ENCODE results near the gene MTMR12. TPM values are rescaled to one million over a fixed set of nuclear protein-coding genes. Genes with fewer than 3 reads are reported as not detected.

Gene MTMR12
- total RNA-seq, 2 donors from 2014 or later, result 43.1 to 70.7 TPM

DNA sequence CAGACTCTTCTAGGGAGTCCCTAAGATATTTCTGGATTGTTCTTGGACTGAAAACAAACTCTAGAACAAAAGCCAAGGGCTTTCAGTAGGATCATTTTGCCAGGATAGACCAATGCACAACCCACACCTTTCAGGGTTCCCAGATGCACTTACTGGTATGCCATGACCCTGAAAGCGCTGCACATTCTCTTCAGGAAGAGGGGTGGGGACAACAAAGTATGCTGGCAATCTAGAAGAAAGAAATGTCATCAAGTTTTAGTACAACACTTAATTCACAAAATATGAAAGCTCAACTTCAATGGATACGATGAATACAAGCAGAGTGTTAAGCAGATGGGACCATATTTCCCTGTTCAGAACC is 57.2 kb downstream of the MTMR12 start:
- TF ChIP-seq CTCF (IDR thresholded peaks at IDR 0.05) (no peak), POLR2AphosphoS5 (IDR thresholded peaks at IDR 0.05) (no peak), POLR2A (IDR thresholded peaks at IDR 0.05) (no peak)
- intact Hi-C loops (cut with DNase I), result no loop called here
- no peaks in the 10 kb centered on the region for H3K36me3 ChIP-seq
- peak overlapping the region; percentile 50 to 54 for H3K27ac ChIP-seq
- H3K4me3 ChIP-seq, result no peak overlapping the region
- DNase-seq (ENCODE audit: low spot score), result no peak
- no peaks in the 10 kb centered on the region for H3K27me3 ChIP-seq (replicated peaks; ENCODE audit: insufficient read depth)
- H3K4me1 ChIP-seq (replicated peaks), result peaks cover 5% of the 10 kb centered on the region
- H3K9me3 ChIP-seq, result no peaks in the 10 kb centered on the region
- WGBS, result 74% methylated on average over 2 of the region's 2 CpGs

DNA sequence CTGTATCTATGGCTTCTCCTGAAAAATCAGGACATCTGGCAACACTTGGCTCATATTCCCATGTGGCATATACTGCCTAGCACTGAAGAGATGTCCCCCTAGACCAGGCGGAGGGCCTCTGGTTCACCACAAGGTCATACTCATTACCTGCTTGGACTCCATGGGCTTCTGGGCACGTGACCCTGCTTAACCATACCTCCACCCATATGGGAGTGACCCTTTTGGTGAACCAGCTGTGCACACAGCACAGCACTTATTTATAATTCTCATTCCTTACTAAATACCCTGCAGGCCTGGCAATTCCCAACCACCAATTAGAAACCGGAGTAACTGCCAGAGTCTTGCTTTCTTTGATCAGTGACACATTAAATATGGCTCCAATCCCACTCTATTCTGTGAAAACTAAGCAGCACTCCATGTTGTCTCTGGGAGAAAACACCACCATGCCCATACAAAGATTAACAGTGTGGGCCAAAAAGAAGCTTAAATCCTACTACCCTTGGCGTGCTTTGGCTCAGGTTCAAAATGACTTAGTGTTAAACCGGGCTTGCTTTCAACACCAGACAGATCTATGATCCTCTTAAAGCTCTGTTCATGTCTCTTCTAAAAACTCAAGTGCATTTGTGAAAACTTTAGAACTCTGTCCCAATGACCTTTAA is 57.7 kb downstream of the MTMR12 start:
- Histone ChIP-seq H3K27me3 (replicated peaks; ENCODE audit: insufficient read depth) (no peaks in the 10 kb centered on the region), H3K27ac (peak overlapping the region; percentile 50 to 54), H3K4me3 (no peak overlapping the region), H3K9me3 (no peaks in the 10 kb centered on the region), H3K36me3 (no peaks in the 10 kb centered on the region), H3K4me1 (replicated peaks) (peaks cover 5% of the 10 kb centered on the region)
- no peak for DNase-seq (ENCODE audit: low spot score)
- no peak for TF ChIP-seq POLR2A (IDR thresholded peaks at IDR 0.05)
- TF ChIP-seq POLR2AphosphoS5 (IDR thresholded peaks at IDR 0.05), result no peak
- no peak for TF ChIP-seq CTCF (IDR thresholded peaks at IDR 0.05)
- WGBS, result 29% methylated on average over 5 of the region's 5 CpGs
- intact Hi-C loops (cut with DNase I), result no loop called here

DNA sequence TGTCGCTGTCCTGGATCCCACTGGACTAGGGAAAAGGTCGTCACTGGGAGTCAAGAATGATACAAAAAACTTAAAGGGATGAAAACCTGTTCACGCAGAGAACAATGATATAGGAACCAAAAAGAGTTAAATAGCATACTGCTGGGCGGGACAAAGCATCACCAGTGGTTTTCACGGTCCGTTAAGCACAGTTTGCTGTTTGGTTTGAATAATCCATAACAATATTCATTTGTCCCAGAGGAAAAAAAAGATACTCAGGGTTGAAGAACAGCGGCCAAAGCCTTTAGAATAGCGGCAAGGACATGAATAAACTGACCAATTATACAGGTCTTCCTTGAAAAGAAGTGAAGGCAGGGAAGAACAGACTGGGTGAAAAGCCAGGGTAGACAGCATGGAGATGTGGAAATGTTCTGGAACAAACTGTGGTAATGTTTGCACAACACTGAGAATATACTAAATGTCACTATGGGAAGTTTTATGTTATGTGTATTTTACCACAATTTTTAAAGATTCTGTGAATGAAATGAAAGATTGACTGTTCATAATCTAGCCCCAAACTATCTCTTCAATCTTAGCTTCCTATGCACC is 60.8 kb downstream of the MTMR12 start:
- Histone ChIP-seq H3K27ac (peak overlapping the region; percentile 23 to 71), H3K4me1 (replicated peaks) (peaks cover 5% of the 10 kb centered on the region), H3K9me3 (no peaks in the 10 kb centered on the region), H3K27me3 (replicated peaks; ENCODE audit: insufficient read depth) (no peaks in the 10 kb centered on the region), H3K4me3 (no peak overlapping the region), H3K36me3 (peaks cover 2 to 4% of the 10 kb centered on the region in 2 donors)
- no peak for DNase-seq (ENCODE audit: low spot score)
- intact Hi-C loops (cut with DNase I), result no loop called here
- 72% methylated on average over 8 of the region's 8 CpGs for WGBS
- TF ChIP-seq POLR2A (IDR thresholded peaks at IDR 0.05) (no peak), POLR2AphosphoS5 (IDR thresholded peaks at IDR 0.05) (no peak), CTCF (IDR thresholded peaks at IDR 0.05) (no peak)

DNA sequence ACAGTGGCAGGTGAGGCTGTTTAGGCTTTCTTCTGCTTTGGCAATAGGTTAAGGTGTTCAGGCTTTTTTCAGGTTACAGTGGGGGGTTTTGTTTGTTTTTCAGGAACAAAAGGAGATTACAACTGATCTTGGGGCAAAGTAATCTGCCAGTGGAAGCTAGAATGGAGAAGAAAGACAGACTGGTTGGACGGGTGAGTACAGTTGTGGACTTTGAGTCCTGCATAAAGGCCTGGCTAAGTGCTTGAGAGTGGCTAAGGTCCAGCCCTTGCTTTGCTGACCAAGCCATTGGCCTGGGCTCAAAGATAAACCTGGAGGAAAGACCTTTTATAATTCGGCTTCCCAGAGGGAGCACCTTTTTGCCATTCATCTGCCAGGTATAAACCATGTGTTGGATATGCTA is 63.1 kb downstream of the MTMR12 start:
- 70% methylated on average over 2 of the region's 2 CpGs for WGBS

GRCh38 chr5:32245742-32246141 is 67.0 kb downstream of the MTMR12 start:
- H3K27ac ChIP-seq, result no peak overlapping the region
- no peaks in the 10 kb centered on the region for H3K27me3 ChIP-seq (replicated peaks; ENCODE audit: insufficient read depth)
- no peak for DNase-seq (ENCODE audit: low spot score)
- no peaks in the 10 kb centered on the region for H3K9me3 ChIP-seq
- 100% methylated on average over 1 of the region's 1 CpG for WGBS
- H3K36me3 ChIP-seq, result peaks cover 2 to 9% of the 10 kb centered on the region in 2 donors
- no peak overlapping the region for H3K4me3 ChIP-seq
- intact Hi-C loops (cut with DNase I), result no loop called here
- no peaks in the 10 kb centered on the region for H3K4me1 ChIP-seq (replicated peaks)
- no peak for TF ChIP-seq CTCF (IDR thresholded peaks at IDR 0.05)
- TF ChIP-seq POLR2A (IDR thresholded peaks at IDR 0.05), result no peak
- no peak for TF ChIP-seq POLR2AphosphoS5 (IDR thresholded peaks at IDR 0.05)

More for the DNA sequence above, 63.1 kb downstream of the MTMR12 start:
- H3K4me3 ChIP-seq, result no peak overlapping the region
- intact Hi-C loops (cut with DNase I), result no loop called here
- H3K4me1 ChIP-seq (replicated peaks), result no peaks in the 10 kb centered on the region
- H3K36me3 ChIP-seq, result peaks cover 2 to 9% of the 10 kb centered on the region in 2 donors
- no peaks in the 10 kb centered on the region for H3K9me3 ChIP-seq
- H3K27me3 ChIP-seq (replicated peaks; ENCODE audit: insufficient read depth), result no peaks in the 10 kb centered on the region
- TF ChIP-seq POLR2AphosphoS5 (IDR thresholded peaks at IDR 0.05) (peak; percentile 84), POLR2A (IDR thresholded peaks at IDR 0.05) (no peak)
- H3K27ac ChIP-seq, result peak overlapping the region; percentile 57 to 71
- DNase-seq (ENCODE audit: low spot score), result peak; percentile 58

Measured in prostate gland (tissue), 2 donors.